Fibroblast of lung (primary cell): Measurements from ENCODE around the gene PTCHD4. TPM values are rescaled to one million over a fixed set of nuclear protein-coding genes. Genes with fewer than 3 reads are reported as not detected.

ENCODE experiments used
- DNase-seq, 2 donors: peaks; one replicate each; pipeline versions ENCODE4 v3.0.0 to v3.0.0-alpha.2; 2010; ENCODE audit warnings: low read depth in 2 of 2
- H2AFZ ChIP-seq: 2 replicates; pipeline ENCODE4 v1.5.1; 2012; ENCODE audit warnings: low read length, control low read depth, inconsistent platforms
- H3K27ac ChIP-seq: 2 replicates; pipeline ENCODE4 v1.5.1; 2011; ENCODE audit warnings: low read length, control low read depth; ENCODE audit not compliant: insufficient read depth
- H3K27me3 ChIP-seq: 2 replicates; pipeline ENCODE4 v1.5.1; 2011; ENCODE audit warnings: mild to moderate bottlenecking, low read length; ENCODE audit not compliant: control insufficient read depth, insufficient read depth
- H3K36me3 ChIP-seq: 2 replicates; pipeline ENCODE4 v1.5.1; 2011; ENCODE audit warnings: low read length; ENCODE audit not compliant: control insufficient read depth, insufficient read depth
- H3K4me1 ChIP-seq: 2 replicates; pipeline ENCODE4 v1.5.1; 2011; ENCODE audit warnings: low read length; ENCODE audit not compliant: control insufficient read depth, insufficient read depth; ENCODE audit errors: extremely low read depth
- H3K4me2 ChIP-seq: 2 replicates; pipeline ENCODE4 v1.5.1; 2011; ENCODE audit warnings: low read length, control low read depth; ENCODE audit not compliant: insufficient read depth; ENCODE audit errors: extremely low read depth
- H3K4me3 ChIP-seq, 4 experiments: fragments of 200-600 bp in 1 of 4; sonication (generic) in 1 of 4; replicated peaks in 1 of 4; 2 replicates each; pipeline ENCODE4 v1.5.1; 2011 to 2016; ENCODE audit warnings: low read length in 4 of 4, low read depth in 3 of 4, mild to moderate bottlenecking in 3 of 4, control low read depth in 2 of 4, inconsistent platforms in 1 of 4, mixed read lengths in 1 of 4; ENCODE audit not compliant: insufficient read depth in 1 of 4; ENCODE audit errors: control extremely low read depth in 1 of 4
- H3K79me2 ChIP-seq: 2 replicates; pipeline ENCODE4 v1.5.1; 2012; ENCODE audit warnings: mild to moderate bottlenecking, low read length, inconsistent platforms; ENCODE audit not compliant: control insufficient read depth, insufficient read depth
- H3K9ac ChIP-seq: 2 replicates; pipeline ENCODE4 v1.5.1; 2011; ENCODE audit warnings: mild to moderate bottlenecking, low read length, control low read depth; ENCODE audit not compliant: insufficient read depth
- H3K9me3 ChIP-seq: 2 replicates; pipeline ENCODE4 v1.5.1; 2012; ENCODE audit warnings: low read depth, low read length; ENCODE audit not compliant: control insufficient read depth, insufficient read depth
- H4K20me1 ChIP-seq: 2 replicates; pipeline ENCODE4 v1.5.1; 2011; ENCODE audit warnings: low read length; ENCODE audit not compliant: control insufficient read depth, insufficient read depth; ENCODE audit errors: extremely low read depth
- CTCF ChIP-seq, 2 donors: IDR thresholded peaks in 1 of 2; conservative IDR thresholded peaks in 1 of 2; 1 replicate in 1 of 2; 2 replicates in 1 of 2; pipeline ENCODE4 v1.5.1; 2011 to 2012; ENCODE audit warnings: low read length in 2 of 2, control low read depth in 1 of 2, inconsistent platforms in 1 of 2, low read depth in 1 of 2, mild to moderate bottlenecking in 1 of 2
- EZH2 ChIP-seq: IDR thresholded peaks from 2 replicates; pipeline ENCODE4 v1.5.1; 2012; ENCODE audit warnings: low read length, control low read depth, mild to moderate bottlenecking; ENCODE audit errors: missing control alignments
- polyA plus RNA-seq, 2 donors: library from polyadenylated mRNA; depleted of rRNA in 1 of 2; stranded (reverse) in 1 of 2; unstranded in 1 of 2; fragments of >200 nt; gene quantifications; 2 replicates each; pipeline ENCODE4 v1.2.1, GENCODE V29; 2011 to 2012; ENCODE audit warnings: missing spikeins in 1 of 2
- total RNA-seq: library from RNA; depleted of rRNA; stranded (reverse); fragments of >200 nt; gene quantifications from 2 replicates; pipeline ENCODE4 v1.2.1, GENCODE V29; 2014

The PTCHD4 gene
- total and polyA plus RNA-seq, 2 donors (not counting 1 experiment from before 2014, with no cell fraction given) = 0.57 to 5.8 TPM

GRCh38 chr6:48075181-48075580, 35.8 kb downstream of the PTCHD4 start:
- H3K36me3 ChIP-seq = no peaks in the 10 kb centered on the region
- no peaks in the 10 kb centered on the region for H3K27me3 ChIP-seq
- H3K4me3 ChIP-seq = no peak overlapping the region
- H2AFZ ChIP-seq = no peak overlapping the region
- no peak overlapping the region for H3K4me2 ChIP-seq
- H3K79me2 ChIP-seq = no peaks in the 10 kb centered on the region
- no peak for TF ChIP-seq EZH2
- TF ChIP-seq CTCF (conservative IDR thresholded peaks at IDR 0.05 in 1 of 2, IDR thresholded peaks at IDR 0.05 in 1 of 2; ENCODE audit: low read depth in 1 of 2, low read length in 2 of 2) = no peak
- DNase-seq = no peak
- H3K4me1 ChIP-seq = no peaks in the 10 kb centered on the region
- H3K27ac ChIP-seq = no peak overlapping the region
- no peaks in the 10 kb centered on the region for H4K20me1 ChIP-seq
- no peaks in the 10 kb centered on the region for H3K9me3 ChIP-seq
- no peak overlapping the region for H3K9ac ChIP-seq

GRCh38 chr6:48073976-48074767, 36.8 kb downstream of the PTCHD4 start:
- Histone ChIP-seq H2AFZ (no peak overlapping the region), H3K4me2 (no peak overlapping the region), H3K79me2 (no peaks in the 10 kb centered on the region), H3K4me1 (no peaks in the 10 kb centered on the region), H4K20me1 (no peaks in the 10 kb centered on the region), H3K4me3 (no peak overlapping the region), H3K36me3 (no peaks in the 10 kb centered on the region), H3K9ac (no peak overlapping the region), H3K27ac (no peak overlapping the region), H3K27me3 (no peaks in the 10 kb centered on the region), H3K9me3 (no peaks in the 10 kb centered on the region)
- peak; percentile 36 to 52 for DNase-seq
- TF ChIP-seq CTCF (conservative IDR thresholded peaks at IDR 0.05 in 1 of 2, IDR thresholded peaks at IDR 0.05 in 1 of 2; ENCODE audit: low read depth in 1 of 2, low read length in 2 of 2) (no peak), EZH2 (no peak)

- no peak overlapping the region for H3K4me3 ChIP-seq
- no peak overlapping the region for H3K27ac ChIP-seq
- no peaks in the 10 kb centered on the region for H3K4me1 ChIP-seq
- no peaks in the 10 kb centered on the region for H3K27me3 ChIP-seq
- H3K79me2 ChIP-seq = no peaks in the 10 kb centered on the region
- H2AFZ ChIP-seq = no peak overlapping the region
- no peak overlapping the region for H3K4me2 ChIP-seq
- no peak for DNase-seq
- TF ChIP-seq EZH2 (no peak), CTCF (conservative IDR thresholded peaks at IDR 0.05 in 1 of 2, IDR thresholded peaks at IDR 0.05 in 1 of 2; ENCODE audit: low read depth in 1 of 2, low read length in 2 of 2) (no peak)
- H3K9me3 ChIP-seq = no peaks in the 10 kb centered on the region
- H3K36me3 ChIP-seq = no peaks in the 10 kb centered on the region
- H4K20me1 ChIP-seq = no peaks in the 10 kb centered on the region
- no peak overlapping the region for H3K9ac ChIP-seq
Measured at GRCh38 chr6:48071833-48072232, 39.2 kb downstream of the PTCHD4 start.
